Neural cell (in vitro differentiated cells): ENCODE measurements around the gene MYO7B.

ENCODE experiments used
- POLR2AphosphoS5 ChIP-seq: IDR thresholded peaks from 2 replicates; pipeline ENCODE4 v1.6.1; 2012
- SMC3 ChIP-seq: fragments of 450-650 bp; conservative IDR thresholded peaks from 2 replicates; pipeline ENCODE4 v1.6.1; 2014; ENCODE audit warnings: antibody characterized with exemption, mild to moderate bottlenecking, moderate library complexity; ENCODE audit not compliant: poor library complexity
- TAF1 ChIP-seq: IDR thresholded peaks from 2 replicates; pipeline ENCODE4 v1.6.1; 2012; ENCODE audit warnings: low read depth
- TF ChIP-seq, protein P1 (sequence below): fragments of 450-650 bp; IDR thresholded peaks from 2 replicates; pipeline ENCODE4 v1.5.1; 2014; ENCODE audit warnings: antibody characterized with exemption, mild to moderate bottlenecking, moderate library complexity; ENCODE audit not compliant: poor library complexity, severe bottlenecking

GRCh38 chr2:127486247-127487058 lies 49.0 kb upstream of the MYO7B start:
- TF ChIP-seq SMC3, result no peak
- TF ChIP-seq POLR2AphosphoS5, result no peak
- TF ChIP-seq TAF1, result no peak
- TF ChIP-seq, protein P1, sequence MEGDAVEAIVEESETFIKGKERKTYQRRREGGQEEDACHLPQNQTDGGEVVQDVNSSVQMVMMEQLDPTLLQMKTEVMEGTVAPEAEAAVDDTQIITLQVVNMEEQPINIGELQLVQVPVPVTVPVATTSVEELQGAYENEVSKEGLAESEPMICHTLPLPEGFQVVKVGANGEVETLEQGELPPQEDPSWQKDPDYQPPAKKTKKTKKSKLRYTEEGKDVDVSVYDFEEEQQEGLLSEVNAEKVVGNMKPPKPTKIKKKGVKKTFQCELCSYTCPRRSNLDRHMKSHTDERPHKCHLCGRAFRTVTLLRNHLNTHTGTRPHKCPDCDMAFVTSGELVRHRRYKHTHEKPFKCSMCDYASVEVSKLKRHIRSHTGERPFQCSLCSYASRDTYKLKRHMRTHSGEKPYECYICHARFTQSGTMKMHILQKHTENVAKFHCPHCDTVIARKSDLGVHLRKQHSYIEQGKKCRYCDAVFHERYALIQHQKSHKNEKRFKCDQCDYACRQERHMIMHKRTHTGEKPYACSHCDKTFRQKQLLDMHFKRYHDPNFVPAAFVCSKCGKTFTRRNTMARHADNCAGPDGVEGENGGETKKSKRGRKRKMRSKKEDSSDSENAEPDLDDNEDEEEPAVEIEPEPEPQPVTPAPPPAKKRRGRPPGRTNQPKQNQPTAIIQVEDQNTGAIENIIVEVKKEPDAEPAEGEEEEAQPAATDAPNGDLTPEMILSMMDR, result no peak
